LNCaP clone FGC (cell line): ENCODE results near the gene HSPA12A.

Experiments
- DNase-seq: peaks from one replicate; pipeline ENCODE4 v3.0.0-alpha.2; 2011; ENCODE audit warnings: low read depth
- H3K4me3 ChIP-seq: 2 replicates; pipeline ENCODE4 v1.5.1; 2011; ENCODE audit warnings: mild to moderate bottlenecking, low read depth, low read length, control low read depth
- TF ChIP-seq, protein P1 (sequence below): IDR thresholded peaks from 2 replicates; pipeline ENCODE4 v1.5.1; 2012; ENCODE audit warnings: mild to moderate bottlenecking; ENCODE audit not compliant: control insufficient read depth, insufficient read depth; ENCODE audit errors: extremely low read depth

Gene HSPA12A

DNA sequence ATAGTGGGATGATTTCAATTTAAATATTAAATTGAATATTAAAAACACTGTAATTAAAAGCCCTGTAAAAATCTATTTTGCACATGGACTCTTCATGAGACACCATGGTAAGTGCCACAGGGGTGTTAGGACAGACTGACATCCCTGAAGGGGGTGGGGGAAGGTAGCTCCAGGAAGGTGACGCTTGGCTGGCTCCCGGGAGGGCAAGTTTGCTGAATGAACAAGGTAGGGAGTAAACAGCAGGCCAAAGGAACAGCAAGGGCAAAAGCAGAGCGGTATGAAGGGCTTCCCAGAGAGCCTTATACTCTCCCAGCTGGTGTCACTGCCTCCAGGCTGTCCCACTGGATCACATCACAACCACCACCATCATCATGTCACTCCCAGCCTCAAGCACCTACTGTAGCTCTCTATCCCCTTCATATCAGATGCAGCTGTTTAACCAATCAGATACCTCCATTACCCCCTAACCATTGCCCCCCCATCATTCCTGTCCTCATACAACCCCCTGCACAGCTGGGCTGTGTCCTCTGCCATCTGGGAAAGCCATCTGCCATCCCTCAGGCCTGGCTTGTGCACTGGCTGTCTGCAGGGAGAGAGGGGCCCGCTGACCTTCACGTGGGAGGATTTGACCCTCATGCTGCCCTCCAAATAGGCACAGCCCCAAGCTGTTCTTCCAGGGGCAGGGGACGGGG lies 19.5 kb downstream of the HSPA12A start:
- DNase-seq: no peak
- TF ChIP-seq, protein P1, sequence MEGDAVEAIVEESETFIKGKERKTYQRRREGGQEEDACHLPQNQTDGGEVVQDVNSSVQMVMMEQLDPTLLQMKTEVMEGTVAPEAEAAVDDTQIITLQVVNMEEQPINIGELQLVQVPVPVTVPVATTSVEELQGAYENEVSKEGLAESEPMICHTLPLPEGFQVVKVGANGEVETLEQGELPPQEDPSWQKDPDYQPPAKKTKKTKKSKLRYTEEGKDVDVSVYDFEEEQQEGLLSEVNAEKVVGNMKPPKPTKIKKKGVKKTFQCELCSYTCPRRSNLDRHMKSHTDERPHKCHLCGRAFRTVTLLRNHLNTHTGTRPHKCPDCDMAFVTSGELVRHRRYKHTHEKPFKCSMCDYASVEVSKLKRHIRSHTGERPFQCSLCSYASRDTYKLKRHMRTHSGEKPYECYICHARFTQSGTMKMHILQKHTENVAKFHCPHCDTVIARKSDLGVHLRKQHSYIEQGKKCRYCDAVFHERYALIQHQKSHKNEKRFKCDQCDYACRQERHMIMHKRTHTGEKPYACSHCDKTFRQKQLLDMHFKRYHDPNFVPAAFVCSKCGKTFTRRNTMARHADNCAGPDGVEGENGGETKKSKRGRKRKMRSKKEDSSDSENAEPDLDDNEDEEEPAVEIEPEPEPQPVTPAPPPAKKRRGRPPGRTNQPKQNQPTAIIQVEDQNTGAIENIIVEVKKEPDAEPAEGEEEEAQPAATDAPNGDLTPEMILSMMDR: no peak
- H3K4me3 ChIP-seq: no peak overlapping the region

DNA sequence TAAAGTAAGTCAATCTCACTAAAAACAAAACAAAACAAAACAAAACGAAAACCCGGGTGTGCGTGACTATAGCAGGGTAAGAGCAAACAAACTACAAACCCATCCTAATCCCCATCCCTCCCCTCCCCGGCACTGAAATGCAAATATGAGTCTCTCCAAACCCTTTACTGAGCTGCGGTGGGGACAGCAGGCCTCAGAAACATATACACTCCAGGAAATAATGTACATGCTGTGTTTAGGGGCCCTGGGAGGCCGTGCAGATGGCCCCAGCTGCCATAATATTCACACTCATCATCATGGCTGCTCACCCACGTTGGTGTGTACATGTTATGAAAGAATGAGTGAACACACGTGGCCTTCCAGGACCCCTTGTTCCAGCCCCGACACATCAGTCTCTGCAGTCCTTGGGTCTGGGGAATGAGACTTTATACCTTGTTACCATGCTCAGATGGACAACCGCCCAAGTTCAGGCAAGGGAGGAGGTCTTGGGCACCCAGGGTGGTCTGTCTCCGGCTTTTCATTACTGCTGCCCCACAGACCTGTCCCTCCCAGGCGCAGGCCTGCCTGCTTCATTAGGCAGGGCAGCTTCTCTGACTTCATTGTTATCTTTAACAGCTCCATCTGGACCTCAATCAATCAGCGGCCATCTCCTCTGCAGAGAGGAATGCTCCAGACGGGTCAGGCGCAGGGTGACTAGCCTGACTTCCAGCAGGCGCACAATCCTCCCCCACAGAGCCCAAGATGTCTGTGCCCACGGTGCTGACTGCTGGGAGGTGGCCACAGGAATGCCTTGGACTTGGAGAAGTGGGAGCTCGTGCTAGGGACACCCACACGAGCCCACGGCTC lies 20.6 kb downstream of the HSPA12A start:
- DNase-seq: no peak
- H3K4me3 ChIP-seq: no peak overlapping the region
- TF ChIP-seq, protein P1: no peak

DNA sequence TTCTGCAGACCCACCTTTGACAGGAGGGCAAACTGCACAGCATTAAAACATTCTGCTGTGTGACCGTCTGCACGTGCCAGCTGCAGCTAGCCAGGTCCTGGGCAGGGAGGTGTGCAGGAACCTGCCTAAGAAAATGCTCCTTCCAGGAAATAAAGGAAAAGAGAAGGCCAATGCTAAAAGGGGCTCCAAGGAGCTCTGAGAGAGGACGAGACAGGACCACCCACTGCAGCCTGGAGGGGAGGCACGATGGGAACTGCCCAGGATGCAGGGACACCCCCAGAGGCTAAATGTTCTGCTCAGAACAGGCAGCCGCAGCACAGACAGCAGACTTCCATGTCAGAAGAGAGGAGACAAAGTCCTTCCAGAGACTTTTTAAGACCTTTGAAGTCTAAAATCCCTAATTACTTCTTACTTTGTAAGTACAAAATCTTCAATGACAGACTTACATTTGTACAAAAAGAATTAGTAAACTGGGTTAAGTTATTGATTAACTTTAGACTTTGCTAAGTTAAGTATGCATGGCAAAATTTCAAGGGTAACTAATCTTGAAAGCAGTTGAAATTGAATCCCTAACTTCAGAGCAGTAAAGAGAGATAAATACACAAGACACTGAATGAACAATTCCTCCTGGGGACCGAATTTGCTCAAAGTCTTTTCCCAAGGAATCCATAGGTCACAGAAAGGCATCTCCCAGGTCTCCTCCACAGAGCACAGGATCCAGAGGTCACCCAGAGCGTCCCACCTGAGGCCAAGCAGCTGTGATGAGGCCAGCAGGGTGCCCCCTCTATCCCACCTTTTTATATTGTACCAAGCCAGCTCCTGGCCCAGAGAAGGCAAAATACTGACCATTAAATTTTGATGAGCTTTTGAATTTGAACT lies 21.5 kb downstream of the HSPA12A start:
- no peak for DNase-seq
- no peak overlapping the region for H3K4me3 ChIP-seq
- TF ChIP-seq, protein P1: no peak

DNA sequence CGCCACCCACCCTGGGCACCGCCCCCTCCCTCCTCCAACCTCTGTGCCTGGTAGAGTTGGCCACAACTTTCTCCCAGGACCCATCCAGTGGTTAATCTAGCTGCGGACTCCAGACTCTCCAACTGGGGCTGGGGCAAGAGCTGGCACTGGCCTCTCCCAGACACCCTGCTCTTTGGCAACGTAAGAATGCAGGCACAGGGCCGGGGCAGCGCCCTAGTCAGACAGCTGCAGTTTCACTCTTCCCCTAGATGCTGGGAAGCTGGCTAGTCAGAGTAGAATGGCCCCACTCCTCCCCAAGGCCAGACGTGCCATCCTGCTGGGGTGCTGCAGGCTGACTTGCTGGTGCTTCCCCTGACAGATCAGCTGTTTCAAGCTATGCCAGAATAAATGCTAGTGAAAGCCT lies 22.1 kb downstream of the HSPA12A start:
- no peak overlapping the region for H3K4me3 ChIP-seq
- TF ChIP-seq, protein P1: no peak
- no peak for DNase-seq

DNA sequence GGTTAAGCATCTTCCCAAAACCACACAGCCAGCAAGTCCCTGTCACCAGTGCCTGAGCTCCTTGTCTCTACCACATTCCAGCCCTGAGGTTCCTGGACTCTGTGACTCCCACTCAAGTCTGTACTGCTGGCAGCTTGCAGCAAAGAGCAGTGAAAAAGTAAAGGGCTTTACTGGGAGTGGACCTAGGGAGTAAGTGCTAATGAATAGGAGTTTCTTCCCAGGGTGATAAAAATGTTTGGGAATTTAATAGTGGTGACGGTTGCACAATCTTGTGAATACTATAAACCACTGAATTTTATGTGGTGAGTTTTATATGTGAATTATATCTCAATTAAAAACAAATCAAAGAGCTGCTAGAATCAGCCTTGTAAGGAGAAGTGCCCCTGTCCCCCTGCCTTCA lies 22.6 kb downstream of the HSPA12A start:
- TF ChIP-seq, protein P1: no peak
- DNase-seq: no peak
- H3K4me3 ChIP-seq: no peak overlapping the region

DNA sequence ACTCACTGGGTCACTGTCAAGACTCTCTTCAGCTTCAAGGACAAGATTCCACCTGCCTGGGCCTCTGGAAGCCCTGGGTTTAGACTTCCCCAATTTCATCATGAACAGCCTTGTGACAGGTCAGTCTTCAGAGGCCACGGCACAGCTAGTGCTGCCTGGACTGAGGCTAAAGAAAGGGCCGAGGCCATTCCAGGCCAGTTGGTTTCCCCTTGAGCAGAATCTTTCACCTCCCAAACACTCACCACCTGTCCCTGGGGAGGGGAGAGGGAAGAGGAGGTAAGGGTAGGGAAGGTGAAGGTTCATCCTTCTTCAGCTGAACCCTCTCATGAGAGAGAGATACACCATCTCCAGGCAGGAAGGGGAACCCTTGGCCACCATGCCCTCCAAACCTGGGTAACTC lies 24.3 kb downstream of the HSPA12A start:
- TF ChIP-seq, protein P1: no peak
- H3K4me3 ChIP-seq: no peak overlapping the region

More for the DNA sequence above, 24.3 kb downstream of the HSPA12A start:
- no peak for DNase-seq
